GM21526 (cell line): ENCODE data around the gene MAP10.

Source experiments
- ATAC-seq: cut with Tn5 transposase; IDR thresholded peaks from one replicate; pipeline ENCODE4 v1.9.1; 2021; ENCODE audit warnings: moderate library complexity; ENCODE audit not compliant: unreplicated experiment, low FRiP score

MAP10 gene

GRCh38 chr1:232797856-232798510 lies 7.2 kb upstream of the MAP10 start:
- ATAC-seq = no peak

GRCh38 chr1:232798920-232799319 lies 6.3 kb upstream of the MAP10 start:
- no peak for ATAC-seq

GRCh38 chr1:232806186-232806510 lies 932 bp downstream of the MAP10 start:
- ATAC-seq = no peak

GRCh38 chr1:232810856-232811255 lies 5.6 kb downstream of the MAP10 start:
- no peak for ATAC-seq

DNA sequence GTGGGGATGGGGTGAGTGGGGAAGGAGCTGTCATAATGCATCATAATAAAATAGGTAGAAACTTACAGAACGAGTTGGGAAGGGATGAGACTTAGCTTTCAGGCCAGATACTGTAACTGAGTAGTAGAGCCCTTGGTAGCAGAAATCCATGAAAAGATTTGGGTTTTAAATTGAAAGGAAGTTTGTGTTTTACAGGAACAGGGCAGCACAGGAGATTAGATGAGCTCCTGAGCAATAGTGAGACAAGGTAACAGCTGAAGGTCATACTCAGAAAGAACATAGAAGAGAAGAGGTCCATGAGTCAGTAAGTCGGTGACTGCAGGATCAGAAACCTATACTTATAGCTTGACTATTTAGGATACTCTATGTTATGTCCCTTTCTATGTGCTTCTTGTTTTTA lies 7.3 kb downstream of the MAP10 start:
- no peak for ATAC-seq

DNA sequence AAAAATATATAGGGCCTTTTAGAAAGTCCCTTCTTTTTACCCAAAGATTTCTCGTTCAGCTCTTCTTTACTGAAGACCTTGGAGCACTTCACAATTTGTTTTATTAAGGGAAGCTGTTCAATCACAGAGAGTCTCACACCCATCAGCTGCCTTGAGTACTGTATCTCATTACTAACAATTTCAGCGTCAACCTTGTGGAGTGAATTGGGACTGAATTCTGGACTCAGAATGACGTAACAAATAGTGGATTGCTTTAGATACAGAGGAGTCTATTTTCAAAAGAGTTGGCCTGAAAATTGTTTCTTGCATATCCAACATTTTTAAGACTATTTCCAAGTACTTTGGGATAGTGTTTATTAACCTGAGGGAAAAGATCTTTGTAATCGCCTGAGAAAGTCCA lies 7.9 kb downstream of the MAP10 start:
- no peak for ATAC-seq

DNA sequence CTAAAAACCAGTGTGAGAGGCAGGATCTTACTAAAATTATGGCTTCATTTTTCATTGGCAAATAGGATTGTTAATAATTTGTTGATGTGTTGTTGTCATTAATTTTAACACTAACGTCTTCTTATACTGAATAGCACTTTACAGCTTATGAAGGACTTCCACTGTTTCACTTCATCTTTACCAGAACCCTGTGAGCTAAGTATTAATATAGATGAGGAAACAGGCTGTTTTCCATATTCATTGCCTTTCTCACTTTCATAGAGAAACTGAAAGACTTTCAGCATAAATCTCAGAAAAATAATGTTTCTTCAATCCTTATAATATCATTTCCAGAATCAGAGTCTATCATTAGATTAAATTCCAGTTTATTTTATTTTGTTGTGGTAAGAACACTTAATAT lies 8.5 kb downstream of the MAP10 start:
- ATAC-seq = no peak

DNA sequence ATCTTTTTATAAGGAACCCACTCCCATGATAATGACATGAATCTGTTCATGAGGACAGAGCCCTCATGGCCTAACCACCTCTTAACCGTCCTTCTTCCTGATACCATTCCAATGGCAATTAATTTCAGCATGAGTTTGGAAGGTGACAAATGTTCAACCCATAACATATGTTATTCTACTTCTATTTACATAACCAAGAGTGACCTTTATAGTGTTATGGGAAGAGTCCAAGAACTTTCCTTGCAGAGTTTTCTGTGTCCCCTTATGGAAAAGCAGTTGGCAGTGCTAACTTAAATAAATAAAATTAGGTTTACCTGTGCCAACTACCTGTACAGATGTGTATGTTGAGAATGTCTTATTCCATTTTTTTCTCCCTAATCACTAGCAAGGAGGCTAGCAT lies 11.1 kb downstream of the MAP10 start:
- no peak for ATAC-seq

DNA sequence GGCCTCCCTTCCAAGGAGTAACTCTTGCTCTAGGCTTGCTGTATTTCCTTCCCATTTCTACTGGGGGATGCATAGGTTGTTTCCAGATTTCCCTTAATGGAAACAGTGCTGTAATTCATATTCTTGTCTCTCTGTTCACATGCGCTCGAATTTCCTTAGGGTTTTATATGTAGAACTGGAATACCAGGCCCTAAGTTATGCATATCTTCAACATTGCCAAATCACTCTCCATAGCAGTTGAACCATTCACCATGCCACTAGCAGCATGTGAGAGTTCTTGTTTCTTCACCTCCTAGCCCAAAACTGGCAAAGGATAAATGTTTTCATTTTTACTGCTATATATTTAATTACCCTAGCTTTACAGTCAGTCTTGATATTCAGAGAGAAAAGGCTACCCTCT lies 12.8 kb downstream of the MAP10 start:
- no peak for ATAC-seq

GRCh38 chr1:232820431-232820830 lies 15.2 kb downstream of the MAP10 start:
- ATAC-seq = no peak

DNA sequence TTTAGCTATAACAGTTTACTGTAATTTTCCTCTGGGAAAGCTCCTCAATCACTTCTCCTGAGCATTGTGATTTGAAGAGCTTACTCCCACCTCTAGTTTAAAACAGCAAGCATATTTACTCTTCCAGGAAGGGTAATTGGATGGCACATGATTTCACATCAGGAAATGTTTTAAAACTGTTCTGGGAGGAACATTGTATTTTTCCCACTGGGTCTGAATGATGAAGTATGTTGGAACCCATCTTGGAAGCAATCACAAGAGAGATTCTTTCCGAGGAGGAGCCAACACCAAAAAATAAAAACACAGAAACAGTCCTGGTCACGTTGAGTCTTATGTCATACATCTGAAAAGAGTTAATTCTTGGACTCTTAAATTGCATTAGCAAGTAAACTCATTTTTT lies 17.3 kb downstream of the MAP10 start:
- no peak for ATAC-seq

- no peak for ATAC-seq
Measured at GRCh38 chr1:232826318-232826717, 21.1 kb downstream of the MAP10 start.

DNA sequence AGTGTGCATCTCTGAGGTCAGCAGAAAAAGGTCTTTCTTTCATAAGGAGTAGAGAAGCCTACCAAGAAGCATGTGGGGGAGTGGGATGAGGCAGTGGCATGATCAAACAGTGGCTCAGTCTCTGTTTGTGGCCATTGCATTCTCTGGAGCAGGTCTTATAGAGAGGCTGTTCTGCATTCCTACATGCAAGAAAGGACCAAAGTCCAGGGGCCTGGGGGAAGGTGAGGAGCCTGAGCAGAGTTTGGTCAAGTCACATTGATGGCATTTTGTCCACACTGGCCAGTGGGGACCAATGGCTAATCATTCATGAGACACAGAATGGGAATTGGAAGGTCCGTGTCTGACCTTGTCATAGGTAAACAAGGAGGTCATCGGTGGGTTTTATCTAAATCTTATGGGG lies 25.4 kb downstream of the MAP10 start:
- no peak for ATAC-seq

DNA sequence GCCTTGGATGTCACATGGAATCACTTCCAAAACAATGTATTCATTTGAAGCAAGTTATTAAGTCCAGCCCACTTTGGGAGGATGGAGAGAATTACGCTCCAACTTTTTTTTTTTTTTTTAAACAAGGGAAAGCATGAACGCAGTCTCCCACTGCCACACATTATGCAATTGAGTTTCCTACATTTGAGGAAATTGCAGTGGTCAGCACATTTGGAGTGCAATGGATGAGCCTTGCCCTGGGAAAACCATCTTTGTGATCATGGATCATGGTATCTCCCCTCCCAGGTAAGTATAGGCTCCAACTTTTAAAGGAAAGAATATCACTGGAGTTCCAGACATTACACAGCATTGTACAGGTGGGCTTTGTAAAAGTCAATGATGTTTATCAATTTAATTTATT lies 26.7 kb downstream of the MAP10 start:
- no peak for ATAC-seq

DNA sequence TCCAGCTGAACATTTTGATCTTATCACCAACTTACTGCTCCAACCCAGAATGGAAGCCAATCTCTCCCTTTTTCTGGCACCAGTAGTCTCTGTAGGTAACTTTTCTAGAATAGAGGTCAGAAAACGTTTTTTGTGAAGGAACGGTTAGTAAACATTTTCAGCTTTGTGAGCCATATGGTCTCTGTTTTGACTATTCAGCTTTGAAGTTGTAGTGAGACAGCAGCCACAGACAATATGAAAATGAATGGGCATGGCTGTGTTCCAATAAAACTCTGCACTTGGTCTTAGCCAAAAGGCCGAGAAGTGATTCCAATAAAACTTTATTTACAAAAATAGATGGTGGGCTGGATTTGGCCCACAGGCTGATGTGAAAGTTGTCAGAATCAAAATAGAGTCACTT lies 28.9 kb downstream of the MAP10 start:
- no peak for ATAC-seq

- ATAC-seq = no peak
Measured at GRCh38 chr1:232835166-232835565, 29.9 kb downstream of the MAP10 start.

DNA sequence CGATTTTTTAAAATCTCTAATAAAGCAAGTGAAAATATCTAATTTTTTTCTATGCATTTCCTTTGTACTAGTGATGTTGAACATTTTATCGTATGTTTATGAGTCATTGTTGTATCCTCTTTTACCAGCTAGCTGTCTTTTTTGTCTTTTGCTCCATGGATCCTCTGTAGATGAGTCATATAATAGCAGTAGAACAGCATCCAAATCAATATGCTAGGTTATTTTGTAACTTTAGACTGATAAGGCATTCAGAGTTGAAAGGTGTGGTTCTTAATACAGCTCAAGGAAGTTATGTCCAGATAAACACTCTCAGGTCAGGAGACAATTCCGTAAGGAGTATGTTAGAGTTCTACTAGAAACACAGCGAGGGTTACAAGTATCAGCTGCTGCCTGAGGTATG lies 31.9 kb downstream of the MAP10 start:
- ATAC-seq = no peak

- ATAC-seq = no peak
Measured at GRCh38 chr1:232841823-232842565, 36.8 kb downstream of the MAP10 start.

- ATAC-seq = no peak
Measured at GRCh38 chr1:232844791-232845190, 39.6 kb downstream of the MAP10 start.

GRCh38 chr1:232845406-232845955 lies 40.3 kb downstream of the MAP10 start:
- ATAC-seq = no peak

GRCh38 chr1:232851532-232851931 lies 46.3 kb downstream of the MAP10 start:
- ATAC-seq = no peak
